HUES64 (cell line): Measurements from ENCODE around the gene BTBD19. TPM values are rescaled to one million over a fixed set of nuclear protein-coding genes. Genes with fewer than 3 reads are reported as not detected.
"Not testable (repeated sequence)": the region's sequence is repeated elsewhere in the genome, so short reads cannot be mapped to it uniquely, and the experiment has no call there.

ENCODE experiments used
- H3K27ac ChIP-seq: 2 replicates; pipeline ENCODE4 v1.7.0; 2013; ENCODE audit warnings: low read depth, low read length, inconsistent platforms
- H3K27me3 ChIP-seq: 2 replicates; pipeline ENCODE4 v1.6.1; 2013; ENCODE audit warnings: mild to moderate bottlenecking, low read length; ENCODE audit not compliant: insufficient read depth
- H3K36me3 ChIP-seq: 2 replicates; pipeline ENCODE4 v1.6.1; 2013; ENCODE audit warnings: mild to moderate bottlenecking, low read length; ENCODE audit not compliant: insufficient read depth
- H3K4me1 ChIP-seq: 2 replicates; pipeline ENCODE4 v1.6.1; 2013; ENCODE audit warnings: mild to moderate bottlenecking, low read length, moderate library complexity; ENCODE audit not compliant: insufficient read depth
- H3K4me3 ChIP-seq: 2 replicates; pipeline ENCODE4 v1.5.1; 2013; ENCODE audit warnings: mild to moderate bottlenecking, low read length, moderate library complexity
- H3K9ac ChIP-seq: 2 replicates; pipeline ENCODE4 v1.6.1; 2013; ENCODE audit warnings: mild to moderate bottlenecking, low read depth, low read length
- H3K9me3 ChIP-seq: 2 replicates; pipeline ENCODE4 v1.6.1; 2013; ENCODE audit warnings: low read depth, low read length; ENCODE audit not compliant: insufficient read depth
- WGBS: fragments of 150-250, 120-280 bp; methylation state at CpG from one replicate; pipeline ENCODE4 v1.1.7; 2013; ENCODE audit warnings: missing lambda C conversion rate; 5-methylcytosine and 5-hydroxymethylcytosine counted together
- polyA plus RNA-seq, 2 experiments: library from polyadenylated mRNA; stranded (reverse); fragments of 50-300 nt; gene quantifications; one replicate each; pipeline ENCODE4 v1.2.3, GENCODE V29; 2013

BTBD19 gene
- 0.60 TPM for polyA plus RNA-seq (2013, experiment 1 of 2)
- 0.63 TPM for polyA plus RNA-seq (2013, experiment 2 of 2)

- Histone ChIP-seq H3K9ac (peak within 1 kb of the TSS; percentile 85), H3K27ac (peak within 1 kb of the TSS; percentile 99), H3K36me3 (peaks cover 22% of the 10 kb centered on the region), H3K27me3 (no peaks in the 10 kb centered on the region), H3K4me3 (peak within 1 kb of the TSS; percentile 37; the same call in 1 of the 2 replicates), H3K9me3 (no peaks in the 10 kb centered on the region), H3K4me1 (peaks cover 30% of the 10 kb centered on the region)
- WGBS = 30% methylated on average over 23 of the region's 23 CpGs
Observed at GRCh38 chr1:44808063-44808937, at the start of gene BTBD19. Gene BTBD19 (plus strand): TSS chr1:44808523. CDS start chr1:44808821, 298 bp downstream.

DNA sequence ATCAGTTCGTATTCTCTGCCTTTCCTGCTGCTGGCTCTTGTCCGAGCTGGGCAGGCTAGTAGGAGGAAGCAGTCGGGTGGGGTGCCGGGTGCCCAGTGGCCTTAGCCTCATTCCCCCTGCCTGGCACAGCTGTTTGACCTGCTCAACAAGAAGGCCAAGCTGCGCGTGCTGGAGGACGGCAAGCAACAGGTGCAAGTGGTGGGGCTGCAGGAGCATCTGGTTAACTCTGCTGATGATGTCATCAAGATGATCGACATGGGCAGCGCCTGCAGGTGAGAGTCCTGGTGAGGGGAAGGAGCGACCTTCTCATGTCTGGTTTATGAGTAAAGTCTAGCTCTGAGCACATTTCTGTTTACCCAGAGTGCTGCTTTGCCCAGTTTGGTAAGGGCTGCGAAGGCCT is 49.2 kb upstream of the BTBD19 start:
- H3K4me1 ChIP-seq = no peaks in the 10 kb centered on the region
- no peak overlapping the region for H3K9ac ChIP-seq
- no peak overlapping the region for H3K27ac ChIP-seq
- no peak overlapping the region for H3K4me3 ChIP-seq
- no peaks in the 10 kb centered on the region for H3K9me3 ChIP-seq
- peaks cover 96% of the 10 kb centered on the region for H3K36me3 ChIP-seq
- WGBS = 87% methylated on average over 11 of the region's 11 CpGs
- H3K27me3 ChIP-seq = no peaks in the 10 kb centered on the region

GRCh38 chr1:44760876-44761275 is 47.4 kb upstream of the BTBD19 start:
- H3K27ac ChIP-seq = no peak overlapping the region
- H3K9ac ChIP-seq = no peak overlapping the region
- H3K4me3 ChIP-seq = no peak overlapping the region
- no peaks in the 10 kb centered on the region for H3K9me3 ChIP-seq
- WGBS = 89% methylated on average over 3 of the region's 3 CpGs
- no peaks in the 10 kb centered on the region for H3K27me3 ChIP-seq
- H3K4me1 ChIP-seq = no peaks in the 10 kb centered on the region
- H3K36me3 ChIP-seq = peaks cover 97% of the 10 kb centered on the region

GRCh38 chr1:44766421-44766820 is 41.9 kb upstream of the BTBD19 start:
- H3K4me1 ChIP-seq, H3K27me3 ChIP-seq, H3K27ac ChIP-seq, H3K4me3 ChIP-seq, H3K9ac ChIP-seq, H3K9me3 ChIP-seq: not testable (repeated sequence)
- 94% methylated on average over 6 of the region's 6 CpGs for WGBS
- peaks cover 71% of the 10 kb centered on the region for H3K36me3 ChIP-seq

DNA sequence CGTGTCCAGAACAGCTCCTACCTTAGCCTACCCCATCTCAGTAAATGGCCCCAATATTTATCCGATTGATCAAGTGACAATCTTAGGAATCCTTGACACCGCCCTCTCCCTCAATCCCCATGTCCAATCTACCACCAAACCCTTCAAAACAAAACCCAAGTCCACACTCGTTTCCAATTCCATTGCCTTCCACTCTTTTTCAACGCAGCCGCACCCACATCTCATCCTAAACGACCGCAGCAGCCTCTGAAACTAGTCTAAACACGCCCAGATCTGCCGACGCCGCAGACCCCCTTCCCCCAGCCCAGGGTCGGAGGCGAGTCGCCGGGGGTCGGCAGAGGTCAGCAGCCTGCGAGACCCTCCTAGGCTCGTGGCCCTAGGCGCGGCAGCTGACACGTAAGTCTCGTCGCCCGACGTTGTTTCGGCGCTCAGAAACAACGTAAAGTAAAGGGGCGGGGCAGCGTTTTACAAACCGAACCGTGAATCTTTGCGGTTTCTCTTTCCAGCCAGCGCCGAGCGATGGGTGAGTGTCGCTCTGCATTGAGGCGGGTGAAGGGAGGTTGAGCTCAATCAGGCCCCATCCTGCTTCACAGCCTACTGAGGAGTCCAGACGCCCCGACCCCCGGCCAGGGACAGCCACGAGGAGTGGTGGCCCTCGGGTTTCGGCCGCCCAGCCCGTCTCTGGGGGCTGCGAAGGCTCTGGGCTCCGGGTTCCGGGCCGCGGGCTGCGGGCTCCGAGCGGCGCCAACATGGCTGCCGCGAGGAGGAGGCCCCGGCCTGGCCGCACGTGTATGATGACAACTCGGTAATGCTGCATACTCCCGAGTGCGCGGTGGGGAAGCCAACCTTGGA is 33.0 kb upstream of the BTBD19 start, which contains the start of gene RPS8:
Gene RPS8, plus strand, starts transcription at position 463 of the 852 bp plus-strand sequence. Its CDS starts 57 bp downstream, at position 520.
- Histone ChIP-seq H3K4me1 (0 out of 2 replicates have a peak, but pooled peaks cover 3% of the 10 kb centered on the region), H3K36me3 (peaks cover 44% of the 10 kb centered on the region)
- under 1% methylated on average over 65 of the region's 65 CpGs for WGBS

GRCh38 chr1:44775930-44776729 is 32.2 kb upstream of the BTBD19 start:
- 3% methylated on average over 36 of the region's 36 CpGs for WGBS
- Histone ChIP-seq H3K9me3 (no peaks in the 10 kb centered on the region), H3K36me3 (peaks cover 52% of the 10 kb centered on the region), H3K4me3 (peak overlapping the region; percentile 71), H3K4me1 (0 out of 2 replicates have a peak, but pooled peaks cover 3% of the 10 kb centered on the region), H3K27ac (peak overlapping the region; percentile 84), H3K9ac (peak overlapping the region; percentile 99), H3K27me3 (no peaks in the 10 kb centered on the region)

More for the DNA sequence above, 33.0 kb upstream of the BTBD19 start, which contains the start of gene RPS8:
- Histone ChIP-seq H3K27ac (peak within 1 kb of the TSS; percentile 84), H3K9ac (peak within 1 kb of the TSS; percentile 99), H3K4me3 (peak within 1 kb of the TSS; percentile 71), H3K27me3 (no peaks in the 10 kb centered on the region), H3K9me3 (no peaks in the 10 kb centered on the region)

DNA sequence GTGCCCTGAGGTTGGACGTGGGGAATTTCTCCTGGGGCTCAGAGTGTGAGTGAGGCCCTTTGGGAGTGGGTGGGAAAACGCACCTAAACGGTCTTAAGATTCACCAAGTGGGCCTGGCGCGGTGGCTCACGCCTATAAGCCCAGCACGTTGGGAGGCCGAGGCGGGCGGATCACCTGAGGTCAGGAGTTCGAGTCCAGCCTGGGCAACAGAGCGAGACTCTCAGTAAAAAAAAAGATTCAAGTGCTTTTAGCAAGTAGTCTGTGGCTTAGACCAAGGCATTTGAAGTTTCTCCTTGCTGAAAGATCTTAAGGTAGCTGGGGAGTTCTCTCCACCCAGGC is 31.6 kb upstream of the BTBD19 start:
- 39% methylated on average over 12 of the region's 12 CpGs for whole genome bisulfite sequencing

GRCh38 chr1:44777547-44777946 is 30.8 kb upstream of the BTBD19 start:
- Histone ChIP-seq H3K27me3 (no peaks in the 10 kb centered on the region), H3K36me3 (peaks cover 54% of the 10 kb centered on the region), H3K4me3 (peak overlapping the region; percentile 71), H3K9ac (peak overlapping the region; percentile 99), H3K27ac (peak overlapping the region; percentile 46; the same call in 1 of the 2 replicates), H3K9me3 (no peaks in the 10 kb centered on the region), H3K4me1 (0 out of 2 replicates have a peak, but pooled peaks cover 3% of the 10 kb centered on the region)
- WGBS = 95% methylated on average over 14 of the region's 14 CpGs

More for the DNA sequence above, 31.6 kb upstream of the BTBD19 start:
- Histone ChIP-seq H3K9ac (peak overlapping the region; percentile 99), H3K27ac (peak overlapping the region; percentile 84), H3K36me3 (peaks cover 54% of the 10 kb centered on the region), H3K4me3 (peak overlapping the region; percentile 71), H3K27me3 (no peaks in the 10 kb centered on the region), H3K9me3 (no peaks in the 10 kb centered on the region), H3K4me1 (0 out of 2 replicates have a peak, but pooled peaks cover 3% of the 10 kb centered on the region)

GRCh38 chr1:44777969-44778635 is 30.2 kb upstream of the BTBD19 start:
- H3K4me3 ChIP-seq = peak overlapping the region; percentile 71
- WGBS = 94% methylated on average over 13 of the region's 13 CpGs
- H3K36me3 ChIP-seq = peaks cover 54% of the 10 kb centered on the region
- peak overlapping the region; percentile 99 for H3K9ac ChIP-seq
- H3K27ac ChIP-seq = no peak overlapping the region; the same call in 1 of the 2 replicates
- H3K27me3 ChIP-seq = no peaks in the 10 kb centered on the region
- 0 out of 2 replicates have a peak, but pooled peaks cover 4% of the 10 kb centered on the region for H3K4me1 ChIP-seq
- H3K9me3 ChIP-seq = no peaks in the 10 kb centered on the region
